Glutamatergic neuron (in vitro differentiated cells): Measurements from ENCODE around the gene CNOT8. TPM values are rescaled to one million over a fixed set of nuclear protein-coding genes. Genes with fewer than 3 reads are reported as not detected.

Experiments
- DNase-seq: peaks from one replicate; pipeline ENCODE4 v3.0.0; 2022
- H3K27ac Mint-ChIP-seq: one replicate; pipeline ENCODE4 v1.8.0; 2020; ENCODE audit warnings: mild to moderate bottlenecking, mixed read lengths, inconsistent platforms; ENCODE audit not compliant: unreplicated experiment
- H3K27me3 Mint-ChIP-seq: one replicate; pipeline ENCODE4 v1.8.0; 2020; ENCODE audit warnings: mild to moderate bottlenecking, moderate library complexity, mixed read lengths, inconsistent platforms; ENCODE audit not compliant: unreplicated experiment
- H3K36me3 Mint-ChIP-seq: one replicate; pipeline ENCODE4 v1.8.0; 2020; ENCODE audit warnings: mild to moderate bottlenecking, mixed read lengths, inconsistent platforms; ENCODE audit not compliant: unreplicated experiment
- H3K4me1 Mint-ChIP-seq: one replicate; pipeline ENCODE4 v1.8.0; 2020; ENCODE audit warnings: mild to moderate bottlenecking, low read depth, mixed read lengths, inconsistent platforms; ENCODE audit not compliant: unreplicated experiment
- H3K4me3 Mint-ChIP-seq: one replicate; pipeline ENCODE4 v1.8.0; 2020; ENCODE audit warnings: mild to moderate bottlenecking, mixed read lengths, inconsistent platforms; ENCODE audit not compliant: unreplicated experiment
- H3K9me3 Mint-ChIP-seq: one replicate; pipeline ENCODE4 v1.8.0; 2020; ENCODE audit warnings: mild to moderate bottlenecking, moderate library complexity, mixed read lengths, inconsistent platforms; ENCODE audit not compliant: unreplicated experiment
- CTCF ChIP-seq: fragments of 200-600 bp; sonication (generic); IDR thresholded peaks from one replicate; pipeline ENCODE4 v1.5.0; 2021; ENCODE audit not compliant: partially characterized antibody, unreplicated experiment
- total RNA-seq: library from RNA; stranded (reverse); fragmentation: NEBNext Ultra II Directional; extraction: Animal tissue kit (Norgen Biotek cat#: 25700); gene quantifications from one replicate; pipeline ENCODE4 v1.2.1, GENCODE V29; 2021; ENCODE audit not compliant: unreplicated experiment

CNOT8 gene
- total RNA-seq, 1 donor from 2014 or later = 54.7 TPM

- Mint-ChIP-seq H3K36me3 (peaks cover 6% of the 10 kb centered on the region), H3K4me1 (no peaks in the 10 kb centered on the region), H3K27ac (no peak overlapping the region), H3K27me3 (peaks cover 7% of the 10 kb centered on the region), H3K4me3 (no peak overlapping the region), H3K9me3 (peaks cover 3% of the 10 kb centered on the region)
- no peak for DNase-seq
- no peak for TF ChIP-seq CTCF
Observed at GRCh38 chr5:154813736-154814135, 44.7 kb upstream of the CNOT8 start.

GRCh38 chr5:154815025-154815424 lies 43.4 kb upstream of the CNOT8 start:
- no peak for DNase-seq
- Mint-ChIP-seq H3K9me3 (peaks cover 8% of the 10 kb centered on the region), H3K27me3 (peaks cover 9% of the 10 kb centered on the region), H3K36me3 (peaks cover 6% of the 10 kb centered on the region), H3K4me1 (peaks cover 1% of the 10 kb centered on the region), H3K4me3 (no peak overlapping the region), H3K27ac (no peak overlapping the region)
- TF ChIP-seq CTCF = no peak

- Mint-ChIP-seq H3K9me3 (peaks cover 8% of the 10 kb centered on the region), H3K4me3 (no peak overlapping the region), H3K4me1 (peaks cover 1% of the 10 kb centered on the region), H3K36me3 (peaks cover 6% of the 10 kb centered on the region), H3K27ac (no peak overlapping the region), H3K27me3 (peaks cover 9% of the 10 kb centered on the region)
- DNase-seq = no peak
- no peak for TF ChIP-seq CTCF
Observed at GRCh38 chr5:154815684-154816247, 42.7 kb upstream of the CNOT8 start.

- H3K27ac Mint-ChIP-seq = no peak overlapping the region
- no peak for TF ChIP-seq CTCF
- H3K9me3 Mint-ChIP-seq = peaks cover 8% of the 10 kb centered on the region
- H3K4me1 Mint-ChIP-seq = peaks cover 1% of the 10 kb centered on the region
- peaks cover 6% of the 10 kb centered on the region for H3K36me3 Mint-ChIP-seq
- H3K27me3 Mint-ChIP-seq = peaks cover 9% of the 10 kb centered on the region
- no peak for DNase-seq
- no peak overlapping the region for H3K4me3 Mint-ChIP-seq
Observed at GRCh38 chr5:154816891-154817492, 41.4 kb upstream of the CNOT8 start.

- Mint-ChIP-seq H3K4me1 (peaks cover 1% of the 10 kb centered on the region), H3K27me3 (peaks cover 9% of the 10 kb centered on the region), H3K27ac (no peak overlapping the region), H3K9me3 (peaks cover 8% of the 10 kb centered on the region), H3K4me3 (no peak overlapping the region), H3K36me3 (peaks cover 6% of the 10 kb centered on the region)
- no peak for DNase-seq
- no peak for TF ChIP-seq CTCF
Observed at GRCh38 chr5:154817815-154818214, 40.6 kb upstream of the CNOT8 start.
